ENCODE data around the gene LZTFL1.

DNA sequence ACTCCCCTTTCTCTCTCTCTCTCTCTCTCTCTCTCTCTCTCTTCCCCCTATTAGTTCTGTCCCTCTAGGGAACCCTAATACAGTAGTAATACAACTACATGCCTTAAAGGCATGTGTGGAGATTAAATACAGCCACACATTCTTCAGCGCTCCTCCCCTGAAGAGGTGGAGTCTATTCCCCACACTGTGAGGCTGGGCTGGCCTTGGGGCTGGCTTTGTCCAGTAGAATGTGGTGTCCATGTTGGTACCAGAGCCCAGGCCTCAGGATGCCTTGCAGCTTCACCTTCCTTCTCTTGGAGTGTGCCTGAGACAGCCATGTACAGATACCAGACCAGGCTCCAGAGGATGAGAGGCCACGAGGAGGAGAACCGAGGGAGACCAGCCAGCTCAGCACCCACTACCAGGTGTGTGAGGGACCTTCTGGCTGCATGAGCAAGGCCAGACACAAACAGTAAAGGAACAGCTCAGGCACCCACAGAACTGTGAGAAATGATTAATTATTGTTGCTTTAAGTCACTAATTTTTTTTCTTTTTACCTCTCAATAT lies 56.2 kb downstream of the LZTFL1 start:
- TF ChIP-seq, protein P1, sequence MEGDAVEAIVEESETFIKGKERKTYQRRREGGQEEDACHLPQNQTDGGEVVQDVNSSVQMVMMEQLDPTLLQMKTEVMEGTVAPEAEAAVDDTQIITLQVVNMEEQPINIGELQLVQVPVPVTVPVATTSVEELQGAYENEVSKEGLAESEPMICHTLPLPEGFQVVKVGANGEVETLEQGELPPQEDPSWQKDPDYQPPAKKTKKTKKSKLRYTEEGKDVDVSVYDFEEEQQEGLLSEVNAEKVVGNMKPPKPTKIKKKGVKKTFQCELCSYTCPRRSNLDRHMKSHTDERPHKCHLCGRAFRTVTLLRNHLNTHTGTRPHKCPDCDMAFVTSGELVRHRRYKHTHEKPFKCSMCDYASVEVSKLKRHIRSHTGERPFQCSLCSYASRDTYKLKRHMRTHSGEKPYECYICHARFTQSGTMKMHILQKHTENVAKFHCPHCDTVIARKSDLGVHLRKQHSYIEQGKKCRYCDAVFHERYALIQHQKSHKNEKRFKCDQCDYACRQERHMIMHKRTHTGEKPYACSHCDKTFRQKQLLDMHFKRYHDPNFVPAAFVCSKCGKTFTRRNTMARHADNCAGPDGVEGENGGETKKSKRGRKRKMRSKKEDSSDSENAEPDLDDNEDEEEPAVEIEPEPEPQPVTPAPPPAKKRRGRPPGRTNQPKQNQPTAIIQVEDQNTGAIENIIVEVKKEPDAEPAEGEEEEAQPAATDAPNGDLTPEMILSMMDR (IDR thresholded peaks at IDR 0.05), result no peak
- no peak for TF ChIP-seq POLR2A (IDR thresholded peaks at IDR 0.05)
